HepG2 (cell line): ENCODE results near the gene ZNF653. TPM values are rescaled to one million over a fixed set of nuclear protein-coding genes. Genes with fewer than 3 reads are reported as not detected.

ENCODE experiments used
- AFF4 ChIP-seq: sonication (generic); formaldehyde crosslinking; IDR thresholded peaks from 2 replicates; pipeline ENCODE4 v1.4.0; 2020; ENCODE audit warnings: missing genetic modification reagents
- CEBPG ChIP-seq: IDR thresholded peaks from 2 replicates; pipeline ENCODE4 v1.6.1; 2016
- CHD2 ChIP-seq: IDR thresholded peaks from 2 replicates; pipeline ENCODE4 v1.6.1; 2011; ENCODE audit warnings: low read depth, low read length, improper control_type of control experiment
- HMG20A ChIP-seq: IDR thresholded peaks from 2 replicates; pipeline ENCODE4 v1.6.1; 2016; ENCODE audit warnings: borderline replicate concordance
- IKZF4 ChIP-seq: sonication (generic); formaldehyde crosslinking; IDR thresholded peaks from 2 replicates; pipeline ENCODE4 v1.5.1; 2020; ENCODE audit warnings: borderline replicate concordance, mild to moderate bottlenecking, low read depth, missing genetic modification reagents; ENCODE audit errors: not compliant biosample characterization
- KIAA2018 ChIP-seq: sonication (generic); formaldehyde crosslinking; IDR thresholded peaks from 2 replicates; pipeline ENCODE4 v1.5.0; 2020; ENCODE audit warnings: mild to moderate bottlenecking, missing genetic modification reagents, borderline replicate concordance
- RORA ChIP-seq: sonication (generic); formaldehyde crosslinking; IDR thresholded peaks from 2 replicates; pipeline ENCODE4 v1.5.0; 2020; ENCODE audit warnings: mild to moderate bottlenecking, missing genetic modification reagents, moderate library complexity
- SOX13 ChIP-seq, 3 experiments: fragments of 450-650 bp in 1 of 3; sonication (generic) in 1 of 3; formaldehyde crosslinking in 1 of 3; IDR thresholded peaks in 2 of 3; conservative IDR thresholded peaks in 1 of 3; 2 replicates each; pipeline versions ENCODE4 v1.5.0 to v1.6.1; 2016 to 2020; ENCODE audit warnings: antibody characterized with exemption in 1 of 3, mild to moderate bottlenecking in 1 of 3, missing compliant biosample characterization in 1 of 3, missing genetic modification reagents in 1 of 3, moderate library complexity in 1 of 3
- SRSF1 ChIP-seq: fragments of 200-400 bp; formaldehyde crosslinking; optimal IDR thresholded peaks from 2 replicates; pipeline ENCODE3; 2017; ENCODE audit warnings: mild to moderate bottlenecking, low read depth, low read length, moderate library complexity
- ZBTB38 ChIP-seq: sonication (generic); formaldehyde crosslinking; IDR thresholded peaks from 2 replicates; pipeline ENCODE4 v1.5.1; 2020; ENCODE audit warnings: mild to moderate bottlenecking, missing genetic modification reagents
- ZNF101 ChIP-seq: sonication (generic); formaldehyde crosslinking; IDR thresholded peaks from 2 replicates; pipeline ENCODE4 v1.4.0; 2020; ENCODE audit warnings: mild to moderate bottlenecking, low read depth, missing genetic modification reagents, borderline replicate concordance
- ZNF512B ChIP-seq: sonication (generic); formaldehyde crosslinking; IDR thresholded peaks from 2 replicates; pipeline ENCODE4 v1.5.1; 2020; ENCODE audit warnings: missing genetic modification reagents, mild to moderate bottlenecking, borderline replicate concordance
- ZNF720 ChIP-seq: sonication (generic); formaldehyde crosslinking; IDR thresholded peaks from 2 replicates; pipeline ENCODE4 v1.4.0; 2020; ENCODE audit warnings: missing genetic modification reagents
- polyA plus RNA-seq, 8 experiments: library from polyadenylated mRNA; depleted of rRNA in 3 of 8; stranded (reverse) in 7 of 8; unstranded in 1 of 8; fragments of >200 nt; fragmentation: Illumina TruSeq in 4 of 8; extraction: Trizol in 4 of 8; gene quantifications; 2 replicates each; pipeline versions ENCODE4 v1.2.1 to v1.2.3, GENCODE V29; 2011 to 2016; ENCODE audit warnings: low read depth in 4 of 8, missing spikeins in 1 of 8, mixed read lengths in 1 of 8; ENCODE audit not compliant: insufficient read depth in 1 of 8
- total RNA-seq, 5 experiments: library from RNA; depleted of rRNA; stranded (reverse); fragments of >200 nt; fragmentation: Illumina TruSeq; extraction: Trizol; gene quantifications; 2 replicates each; pipeline ENCODE4 v1.2.3, GENCODE V29; 2016; ENCODE audit warnings: low read depth in 1 of 5

The ZNF653 gene
- total and polyA plus RNA-seq, 2 of the 13 experiments (the other 11 are each of a cell fraction or from before 2014, with no cell fraction given): 4.7 to 7.1 TPM

- TF ChIP-seq KIAA2018 (CRISPR knock-in tag) (no peak), ZBTB38 (peak; percentile 69), ZNF101 (CRISPR knock-in tag) (no peak), AFF4 (CRISPR knock-in tag) (no peak), ZNF512B (CRISPR knock-in tag) (no peak), CEBPG (CRISPR knock-in tag) (0 out of 2 replicates have a peak, but pooled peaks have one; percentile 34), RORA (CRISPR knock-in tag) (no peak), ZNF720 (CRISPR knock-in tag) (no peak), SRSF1 (peak; percentile 33), HMG20A (CRISPR knock-in tag) (no peak), SOX13 (IDR thresholded peaks at IDR 0.05) (peak; percentile 36; the same call in 1 of the 2 replicates), SOX13 (CRISPR knock-in tag; conservative IDR thresholded peaks at IDR 0.05 in 1 of 2, IDR thresholded peaks at IDR 0.05 in 1 of 2) (peak in 1 of 2 experiments; percentile 23; a peak in 2 of 4 replicates), IKZF4 (no peak), CHD2 (no peak)
These were observed 70.4 kb downstream of the ZNF653 start, which contains the start of the genes ODAD3 and PRKCSH (continued) for GRCh38 chr19:11435057-11435832.
